K562 (cell line): ENCODE data around the gene PPOX. TPM values are rescaled to one million over a fixed set of nuclear protein-coding genes. Genes with fewer than 3 reads are reported as not detected.

Experiments
- AFF4 ChIP-seq: sonication (generic); formaldehyde crosslinking; IDR thresholded peaks from 2 replicates; pipeline ENCODE4 v1.8.0; 2023; ENCODE audit warnings: mild to moderate bottlenecking, missing genetic modification reagents
- CBFA2T3 ChIP-seq: fragments of 450-650 bp; IDR thresholded peaks from 2 replicates; pipeline ENCODE4 v1.6.1; 2017
- CCAR2 ChIP-seq: fragments of 200-400 bp; formaldehyde crosslinking; IDR thresholded peaks from 2 replicates; pipeline ENCODE4 v1.6.1; 2017; ENCODE audit warnings: mild to moderate bottlenecking, low read depth, low read length
- CHAMP1 ChIP-seq: fragments of 450-650 bp; IDR thresholded peaks from 2 replicates; pipeline ENCODE4 v1.6.1; 2016; ENCODE audit warnings: mild to moderate bottlenecking
- CHD2 ChIP-seq: IDR thresholded peaks from 2 replicates; pipeline ENCODE4 v1.6.1; 2011; ENCODE audit warnings: low read depth, low read length
- ELK3 ChIP-seq: fragments of 450-650 bp; formaldehyde crosslinking; IDR thresholded peaks from 2 replicates; pipeline ENCODE4 v1.4.0; 2020; ENCODE audit warnings: mild to moderate bottlenecking
- FOXA3 ChIP-seq, 2 experiments: fragments of 450-650 bp in 1 of 2; sonication (generic) in 1 of 2; formaldehyde crosslinking; IDR thresholded peaks in 1 of 2; conservative IDR thresholded peaks in 1 of 2; 2 replicates each; pipeline versions ENCODE4 v1.4.0 to v1.8.0; 2020 to 2022; ENCODE audit warnings: mild to moderate bottlenecking in 2 of 2, missing genetic modification reagents in 1 of 2
- KDM2B ChIP-seq: fragments of 250-450 bp; sonication (Bioruptor Pico); IDR thresholded peaks from 2 replicates; pipeline ENCODE4 v1.8.0; 2021; ENCODE audit warnings: mild to moderate bottlenecking, moderate library complexity
- LCOR ChIP-seq: sonication (generic); formaldehyde crosslinking; IDR thresholded peaks from 2 replicates; pipeline ENCODE4 v1.8.0; 2022; ENCODE audit warnings: mild to moderate bottlenecking, missing genetic modification reagents
- NBN ChIP-seq: fragments of 450-650 bp; IDR thresholded peaks from 2 replicates; pipeline ENCODE4 v1.6.1; 2016; ENCODE audit warnings: low read depth, mild to moderate bottlenecking
- PML ChIP-seq: IDR thresholded peaks from 2 replicates; pipeline ENCODE4 v1.6.1; 2012; ENCODE audit warnings: low read length, inconsistent platforms
- RBFOX2 ChIP-seq: fragments of 200-400 bp; formaldehyde crosslinking; IDR thresholded peaks from 2 replicates; pipeline ENCODE4 v1.6.1; 2017; ENCODE audit warnings: low read depth, mild to moderate bottlenecking, low read length, moderate library complexity
- RHOXF2B ChIP-seq: fragments of 250-450 bp; sonication (Bioruptor Pico); conservative IDR thresholded peaks from 2 replicates; pipeline ENCODE4 v1.5.1; 2021
- SNAPC5 ChIP-seq: fragments of 250-450 bp; sonication (Bioruptor Pico); IDR thresholded peaks from 2 replicates; pipeline ENCODE4 v1.8.0; 2021; ENCODE audit warnings: moderate library complexity, mild to moderate bottlenecking, inconsistent platforms
- TBL1XR1 ChIP-seq, 2 experiments: IDR thresholded peaks; 2 replicates each; pipeline ENCODE4 v1.6.1; 2012; ENCODE audit warnings: improper control_type of control experiment in 2 of 2, low read length in 2 of 2, mild to moderate bottlenecking in 1 of 2
- THAP7 ChIP-seq: fragments of 250-450 bp; sonication (Bioruptor Pico); IDR thresholded peaks from 2 replicates; pipeline ENCODE4 v1.5.0; 2021
- TRIM24 ChIP-seq, 2 experiments: fragments of 450-650 bp; IDR thresholded peaks; 2 replicates each; pipeline ENCODE4 v1.6.1; 2016
- ZBTB2 ChIP-seq: fragments of 450-650 bp; IDR thresholded peaks from 2 replicates; pipeline ENCODE4 v1.6.1; 2016; ENCODE audit warnings: antibody characterized with exemption
- polyA plus RNA-seq, 8 experiments: library from polyadenylated mRNA; depleted of rRNA in 4 of 8; stranded (reverse) in 5 of 8; unstranded in 3 of 8; fragments of >200 nt; fragmentation: Nextera tagmentation in 2 of 8; fragmentation: Illumina TruSeq in 1 of 8; extraction: Ambion mirVana in 2 of 8; extraction: Trizol in 1 of 8; gene quantifications; 2 replicates each; pipeline versions ENCODE4 v1.2.1 to v1.2.3, GENCODE V29; 2011 to 2014; ENCODE audit warnings: inconsistent platforms in 1 of 8, missing spikeins in 1 of 8
- total RNA-seq, 7 experiments: library from RNA; depleted of rRNA in 6 of 7; stranded (reverse); fragments of >200 nt in 6 of 7; fragmentation: Illumina TruSeq in 2 of 7; extraction: Trizol in 2 of 7; gene quantifications; 2 replicates each; pipeline versions ENCODE4 v1.2.1 to v1.2.3, GENCODE V29; 2011 to 2021; ENCODE audit warnings: low replicate concordance in 1 of 7

The PPOX gene
- total and polyA plus RNA-seq, 9 of the 15 experiments (the other 6 are each of a cell fraction or from before 2014, with no cell fraction given) = 17.0 to 57.1 (median 38.9) TPM

- TF ChIP-seq ZBTB2 (no peak; the same call in 1 of the 2 replicates), NBN (peak; percentile 84), TRIM24 (IDR thresholded peaks at IDR 0.05) (peak; percentile 79 to 89), CCAR2 (no peak), FOXA3 (CRISPR knock-in tag; conservative IDR thresholded peaks at IDR 0.05 in 1 of 2, IDR thresholded peaks at IDR 0.05 in 1 of 2) (0 out of 4 replicates have a peak, but pooled peaks have one; percentile 35 to 37), RBFOX2 (peak; percentile 97), CBFA2T3 (peak; percentile 99), AFF4 (CRISPR knock-in tag) (peak; percentile 64; the same call in 1 of the 2 replicates), CHAMP1 (peak; percentile 93; the same call in 1 of the 2 replicates), ELK3 (CRISPR knock-in tag) (no peak), SNAPC5 (no peak), KDM2B (peak; percentile 90; the same call in 1 of the 2 replicates), PML (peak; percentile 97), CHD2 (peak; percentile 96), THAP7 (CRISPR knock-in tag) (peak; percentile 9; the same call in 1 of the 2 replicates), RHOXF2B (CRISPR knock-in tag) (no peak), TBL1XR1 (IDR thresholded peaks at IDR 0.05; ENCODE audit: low read length in 2 of 2) (peak; percentile 78 to 94; a peak in 3 of 4 replicates), LCOR (CRISPR knock-in tag) (peak; percentile 92; the same call in 1 of the 2 replicates)
These were observed at the start of gene PPOX (continued) for GRCh38 chr1:161165742-161166668.
